ENCODE data around the gene CD40.
A peak's percentile ranks its signal among the peaks of the same experiment; 100 is the strongest.

CD40 gene

DNA sequence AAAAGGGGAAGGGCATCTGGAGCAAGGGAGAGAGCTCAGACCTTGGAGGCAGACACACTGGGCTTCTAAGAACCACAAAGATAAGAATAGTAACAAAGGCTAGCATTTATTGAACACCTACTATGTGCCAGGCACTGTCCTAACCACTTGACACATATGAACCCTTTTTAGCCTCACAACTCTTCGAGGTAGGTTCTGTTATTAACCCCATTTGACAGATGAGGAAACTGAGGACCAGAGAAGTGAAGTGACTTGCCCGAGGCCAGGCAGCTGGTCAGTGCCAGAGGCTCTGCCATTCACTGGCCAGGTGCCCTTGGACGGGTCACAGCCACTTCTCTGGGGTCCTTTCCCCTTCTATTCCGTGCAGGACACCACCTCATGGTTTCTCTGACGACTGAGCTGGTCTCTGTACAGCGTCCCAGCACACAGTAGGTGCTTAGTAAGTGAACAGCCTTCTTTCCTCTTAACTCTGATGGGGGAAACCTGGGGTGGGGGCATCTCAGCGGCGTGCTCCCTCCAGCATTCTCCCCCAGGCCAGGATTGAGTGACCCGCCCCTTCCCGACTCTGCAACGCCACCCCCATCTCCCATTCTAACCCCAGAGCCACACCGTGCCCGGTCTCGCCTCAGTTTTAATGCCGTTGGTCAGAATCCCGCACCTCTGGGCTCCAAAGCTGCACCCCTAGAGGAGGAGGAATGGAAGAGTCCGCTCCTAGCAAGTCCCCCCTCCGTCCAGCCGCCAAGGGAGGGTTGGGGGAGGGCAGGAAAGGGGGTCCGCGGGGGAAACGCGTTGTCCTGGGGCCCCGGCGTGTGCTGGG is 55.7 kb downstream of the CD40 start:
- Histone ChIP-seq H3K27ac (no peak overlapping the region), H3K4me3 (ENCODE audit: low read depth, low read length) (no peak overlapping the region), H3K36me3 (replicated peaks) (no peaks in the 10 kb centered on the region), H3K27me3 (replicated peaks) (peaks cover 33% of the 10 kb centered on the region)
- TF ChIP-seq, protein P1, sequence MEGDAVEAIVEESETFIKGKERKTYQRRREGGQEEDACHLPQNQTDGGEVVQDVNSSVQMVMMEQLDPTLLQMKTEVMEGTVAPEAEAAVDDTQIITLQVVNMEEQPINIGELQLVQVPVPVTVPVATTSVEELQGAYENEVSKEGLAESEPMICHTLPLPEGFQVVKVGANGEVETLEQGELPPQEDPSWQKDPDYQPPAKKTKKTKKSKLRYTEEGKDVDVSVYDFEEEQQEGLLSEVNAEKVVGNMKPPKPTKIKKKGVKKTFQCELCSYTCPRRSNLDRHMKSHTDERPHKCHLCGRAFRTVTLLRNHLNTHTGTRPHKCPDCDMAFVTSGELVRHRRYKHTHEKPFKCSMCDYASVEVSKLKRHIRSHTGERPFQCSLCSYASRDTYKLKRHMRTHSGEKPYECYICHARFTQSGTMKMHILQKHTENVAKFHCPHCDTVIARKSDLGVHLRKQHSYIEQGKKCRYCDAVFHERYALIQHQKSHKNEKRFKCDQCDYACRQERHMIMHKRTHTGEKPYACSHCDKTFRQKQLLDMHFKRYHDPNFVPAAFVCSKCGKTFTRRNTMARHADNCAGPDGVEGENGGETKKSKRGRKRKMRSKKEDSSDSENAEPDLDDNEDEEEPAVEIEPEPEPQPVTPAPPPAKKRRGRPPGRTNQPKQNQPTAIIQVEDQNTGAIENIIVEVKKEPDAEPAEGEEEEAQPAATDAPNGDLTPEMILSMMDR (IDR thresholded peaks at IDR 0.05; ENCODE audit: low read depth, low read length, missing control alignments) = no peak
- in situ Hi-C loops (cut with HindIII; ENCODE audit: low pct_ligation_motif_present, low sequenced_read_pairs) = no loop called here
- DNase-seq = no peak

GRCh38 chr20:46174469-46175126 is 56.5 kb downstream of the CD40 start:
- TF ChIP-seq, protein P1 (IDR thresholded peaks at IDR 0.05; ENCODE audit: low read depth, low read length, missing control alignments) = peak; percentile 73
- Histone ChIP-seq H3K4me3 (ENCODE audit: low read depth, low read length) (no peak overlapping the region), H3K27me3 (replicated peaks) (peaks cover 33% of the 10 kb centered on the region), H3K36me3 (replicated peaks) (no peaks in the 10 kb centered on the region), H3K27ac (no peak overlapping the region)
- peak; percentile 19 for DNase-seq
- in situ Hi-C loops (cut with HindIII; ENCODE audit: low pct_ligation_motif_present, low sequenced_read_pairs) = no loop called here

DNA sequence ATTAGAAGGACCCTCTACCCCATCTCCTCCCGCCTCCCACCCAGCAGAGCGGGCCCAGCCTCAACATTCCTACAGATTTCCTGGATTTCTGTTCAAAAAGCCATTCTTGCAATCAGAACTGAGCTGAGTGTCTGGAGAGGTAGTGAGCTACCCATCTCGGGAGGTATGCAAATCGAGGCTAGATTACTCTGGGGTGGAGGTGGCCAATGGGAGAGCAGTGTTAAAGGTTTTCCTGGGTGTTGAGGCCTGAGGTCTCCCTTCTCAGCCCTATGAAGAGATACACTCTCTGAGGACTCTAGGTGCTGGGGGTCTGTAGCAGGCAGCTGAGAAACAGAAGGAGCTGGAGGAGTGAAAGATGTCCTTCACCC is 57.0 kb downstream of the CD40 start:
- H3K27me3 ChIP-seq (replicated peaks) = peaks cover 33% of the 10 kb centered on the region
- H3K36me3 ChIP-seq (replicated peaks) = no peaks in the 10 kb centered on the region
- TF ChIP-seq, protein P1 (IDR thresholded peaks at IDR 0.05; ENCODE audit: low read depth, low read length, missing control alignments) = no peak
- no peak for DNase-seq
- H3K4me3 ChIP-seq (ENCODE audit: low read depth, low read length) = no peak overlapping the region
- in situ Hi-C loops (cut with HindIII; ENCODE audit: low pct_ligation_motif_present, low sequenced_read_pairs) = no loop called here
- H3K27ac ChIP-seq = no peak overlapping the region

DNA sequence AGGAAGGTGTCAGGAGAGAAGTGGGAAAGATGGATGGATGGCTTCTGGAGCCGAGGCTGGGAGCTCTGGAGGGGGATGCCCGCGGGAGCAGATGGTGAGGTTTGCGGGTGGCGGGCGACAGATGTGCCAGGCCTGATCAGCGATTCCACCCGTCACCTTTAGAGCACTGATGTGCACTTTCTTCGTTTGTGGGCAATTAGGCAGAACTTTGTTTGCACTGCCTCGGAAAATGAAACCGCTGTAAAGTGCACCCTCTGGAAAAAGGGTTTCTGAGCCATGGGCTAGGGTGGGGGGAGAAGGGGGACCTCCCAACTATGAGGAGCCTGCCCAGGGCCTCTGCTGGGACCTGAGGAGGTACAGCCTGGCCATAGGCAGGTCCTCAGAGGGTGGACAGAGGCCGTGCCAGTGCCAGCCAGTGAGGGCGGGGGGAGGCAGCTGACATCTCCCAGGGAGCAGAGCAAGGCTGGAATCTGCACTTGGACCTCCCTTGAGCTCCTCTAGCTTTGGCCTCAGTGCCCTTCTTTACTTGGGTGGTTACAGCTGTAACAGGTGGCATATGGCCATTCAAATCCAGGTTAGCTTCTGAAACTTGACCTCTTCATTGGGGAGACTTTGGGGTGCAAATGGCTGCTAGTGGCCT is 58.7 kb downstream of the CD40 start:
- no peaks in the 10 kb centered on the region for H3K36me3 ChIP-seq (replicated peaks)
- TF ChIP-seq, protein P1 (IDR thresholded peaks at IDR 0.05; ENCODE audit: low read depth, low read length, missing control alignments) = no peak
- H3K4me3 ChIP-seq (ENCODE audit: low read depth, low read length) = no peak overlapping the region
- H3K27me3 ChIP-seq (replicated peaks) = peaks cover 33% of the 10 kb centered on the region
- in situ Hi-C loops (cut with HindIII; ENCODE audit: low pct_ligation_motif_present, low sequenced_read_pairs) = no loop called here
- no peak for DNase-seq
- H3K27ac ChIP-seq = no peak overlapping the region

DNA sequence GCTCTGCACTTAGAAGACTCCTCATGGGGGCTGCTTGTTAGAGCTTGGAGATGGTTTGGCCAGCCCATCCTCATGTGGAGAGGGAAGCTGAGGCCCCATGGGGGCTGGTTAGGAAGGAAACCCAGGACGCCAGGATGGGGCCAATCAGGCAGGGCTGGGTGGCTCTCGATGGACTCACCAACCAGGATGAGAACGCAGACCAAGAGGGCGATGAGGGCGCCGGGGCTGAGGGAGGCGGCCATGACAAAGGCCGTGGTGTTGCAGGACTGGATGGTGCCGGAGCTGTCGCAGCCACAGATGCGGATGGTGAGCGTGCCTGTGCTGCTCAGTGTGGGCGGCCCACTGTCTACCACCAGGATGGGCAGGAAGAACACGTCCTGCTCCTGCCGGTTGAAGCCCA is 59.7 kb downstream of the CD40 start:
- in situ Hi-C loops (cut with HindIII; ENCODE audit: low pct_ligation_motif_present, low sequenced_read_pairs) = no loop called here
- Histone ChIP-seq H3K36me3 (replicated peaks) (no peaks in the 10 kb centered on the region), H3K27me3 (replicated peaks) (peaks cover 31% of the 10 kb centered on the region), H3K27ac (no peak overlapping the region), H3K4me3 (ENCODE audit: low read depth, low read length) (no peak overlapping the region)
- no peak for DNase-seq
- TF ChIP-seq, protein P1 (IDR thresholded peaks at IDR 0.05; ENCODE audit: low read depth, low read length, missing control alignments) = no peak
